ENCODE data around the gene VPS39. TPM values are rescaled to one million over a fixed set of nuclear protein-coding genes. Genes with fewer than 3 reads are reported as not detected.

The VPS39 gene
- total RNA-seq, 1 donor, result 69.1 TPM

DNA sequence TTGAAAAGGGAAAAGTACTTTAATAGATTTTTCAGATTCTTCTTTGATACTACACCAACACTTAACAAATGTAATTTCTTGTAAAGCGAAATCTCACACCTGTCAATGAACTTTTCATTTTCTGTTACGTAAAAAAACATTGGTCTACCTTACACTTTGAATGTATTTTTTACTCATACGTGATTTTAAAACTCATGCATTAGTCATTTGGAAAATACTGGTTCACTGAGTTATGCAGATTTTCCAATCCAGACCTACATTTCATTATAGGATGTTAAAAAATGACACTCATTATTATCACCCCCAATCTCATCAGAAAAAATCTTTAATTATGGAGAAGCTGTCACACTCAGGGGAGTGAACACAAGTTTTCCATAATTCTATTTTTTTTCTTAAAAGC is 14.7 kb downstream of the VPS39 start:
- Histone ChIP-seq H3K4me3 (ENCODE audit: insufficient read depth, low read length) (no peak overlapping the region), H4K20me1 (ENCODE audit: insufficient read depth, low read length) (peaks cover 5% of the 10 kb centered on the region), H3K79me2 (ENCODE audit: insufficient read depth, low read length) (peaks cover 24% of the 10 kb centered on the region), H3K4me1 (ENCODE audit: insufficient read depth, low read length) (peaks cover 5% of the 10 kb centered on the region), H2AFZ (ENCODE audit: low read length) (no peak overlapping the region), H3K4me2 (ENCODE audit: insufficient read depth, low read length) (no peak overlapping the region), H3K36me3 (ENCODE audit: insufficient read depth, low read length) (peaks cover 41% of the 10 kb centered on the region), H3K27me3 (ENCODE audit: insufficient read depth, low read length) (no peaks in the 10 kb centered on the region), H3K9me3 (ENCODE audit: low read depth, low read length) (no peaks in the 10 kb centered on the region), H3K27ac (ENCODE audit: low read depth, low read length) (no peak overlapping the region)
- DNase-seq (ENCODE audit: insufficient read length, low spot score, missing footprints), result no peak
- no peak for TF ChIP-seq CTCF (IDR thresholded peaks at IDR 0.05; ENCODE audit: extremely low read depth, low read depth, low read length)

DNA sequence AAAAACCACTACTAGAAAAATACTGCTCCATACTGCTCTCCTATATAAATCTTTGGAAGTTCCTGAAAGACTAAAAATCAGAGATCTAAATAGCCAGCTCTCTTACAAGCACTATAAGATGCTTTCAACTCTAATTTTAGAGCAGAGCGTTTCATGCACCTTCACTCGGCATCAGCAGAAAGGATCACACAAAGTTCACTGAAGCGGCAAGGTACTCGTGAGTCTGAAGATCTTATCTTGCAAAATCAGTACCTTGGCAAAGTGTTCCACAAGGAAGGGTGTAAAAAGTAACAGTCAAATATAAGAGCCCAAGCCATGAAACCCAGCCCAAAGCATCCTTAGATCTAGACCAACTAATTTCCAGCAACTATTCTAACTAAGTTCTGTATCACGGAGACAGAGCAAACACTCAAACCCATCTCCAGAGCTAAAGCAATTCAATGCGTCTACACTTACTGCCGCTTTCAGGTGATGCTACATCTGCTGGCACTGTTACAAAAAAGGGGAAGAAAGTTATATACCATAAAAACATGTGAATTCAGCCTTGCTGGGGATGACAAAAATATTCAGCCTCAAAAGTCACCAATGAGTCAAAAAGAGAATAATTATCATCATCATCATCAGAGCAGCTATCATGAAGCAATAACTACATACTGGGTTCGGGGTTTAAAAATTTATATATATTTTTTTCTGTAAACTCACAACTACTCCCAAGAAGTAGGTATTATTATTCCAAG is 16.3 kb downstream of the VPS39 start:
- H4K20me1 ChIP-seq (ENCODE audit: insufficient read depth, low read length), result peaks cover 5% of the 10 kb centered on the region
- H3K4me3 ChIP-seq (ENCODE audit: insufficient read depth, low read length), result no peak overlapping the region
- peaks cover 21% of the 10 kb centered on the region for H3K79me2 ChIP-seq (ENCODE audit: insufficient read depth, low read length)
- H3K36me3 ChIP-seq (ENCODE audit: insufficient read depth, low read length), result peaks cover 46% of the 10 kb centered on the region
- no peak for TF ChIP-seq CTCF (IDR thresholded peaks at IDR 0.05; ENCODE audit: extremely low read depth, low read depth, low read length)
- H3K27ac ChIP-seq (ENCODE audit: low read depth, low read length), result no peak overlapping the region
- no peaks in the 10 kb centered on the region for H3K9me3 ChIP-seq (ENCODE audit: low read depth, low read length)
- H3K4me2 ChIP-seq (ENCODE audit: insufficient read depth, low read length), result no peak overlapping the region
- H3K4me1 ChIP-seq (ENCODE audit: insufficient read depth, low read length), result peaks cover 3% of the 10 kb centered on the region
- no peak overlapping the region for H2AFZ ChIP-seq (ENCODE audit: low read length)
- DNase-seq (ENCODE audit: insufficient read length, low spot score, missing footprints), result no peak
- no peaks in the 10 kb centered on the region for H3K27me3 ChIP-seq (ENCODE audit: insufficient read depth, low read length)

DNA sequence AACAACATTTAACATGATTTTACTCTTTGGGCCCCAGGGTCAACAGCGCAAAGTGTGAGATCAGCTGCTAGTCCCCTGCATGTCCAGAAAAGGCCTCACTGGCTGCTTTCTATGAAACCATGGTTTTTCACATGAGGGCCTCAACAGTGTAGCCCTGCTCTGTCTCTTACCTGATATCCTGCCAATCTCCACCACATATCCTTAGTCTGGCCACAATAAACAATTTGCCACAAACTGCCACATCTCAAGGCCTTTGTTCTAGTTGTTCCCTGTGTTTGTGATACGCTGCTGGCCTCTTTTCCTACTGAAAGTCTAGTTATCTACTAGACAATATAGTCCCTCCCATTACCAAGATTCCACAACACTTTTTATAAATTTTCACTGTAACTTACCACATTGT is 17.7 kb downstream of the VPS39 start:
- Histone ChIP-seq H3K4me2 (ENCODE audit: insufficient read depth, low read length) (no peak overlapping the region), H3K9me3 (ENCODE audit: low read depth, low read length) (no peaks in the 10 kb centered on the region), H2AFZ (ENCODE audit: low read length) (no peak overlapping the region), H4K20me1 (ENCODE audit: insufficient read depth, low read length) (peaks cover 5% of the 10 kb centered on the region), H3K79me2 (ENCODE audit: insufficient read depth, low read length) (peaks cover 21% of the 10 kb centered on the region), H3K4me3 (ENCODE audit: insufficient read depth, low read length) (no peak overlapping the region), H3K4me1 (ENCODE audit: insufficient read depth, low read length) (peaks cover 3% of the 10 kb centered on the region), H3K27me3 (ENCODE audit: insufficient read depth, low read length) (no peaks in the 10 kb centered on the region), H3K27ac (ENCODE audit: low read depth, low read length) (no peak overlapping the region), H3K36me3 (ENCODE audit: insufficient read depth, low read length) (peaks cover 60% of the 10 kb centered on the region)
- DNase-seq (ENCODE audit: insufficient read length, low spot score, missing footprints), result no peak
- no peak for TF ChIP-seq CTCF (IDR thresholded peaks at IDR 0.05; ENCODE audit: extremely low read depth, low read depth, low read length)

DNA sequence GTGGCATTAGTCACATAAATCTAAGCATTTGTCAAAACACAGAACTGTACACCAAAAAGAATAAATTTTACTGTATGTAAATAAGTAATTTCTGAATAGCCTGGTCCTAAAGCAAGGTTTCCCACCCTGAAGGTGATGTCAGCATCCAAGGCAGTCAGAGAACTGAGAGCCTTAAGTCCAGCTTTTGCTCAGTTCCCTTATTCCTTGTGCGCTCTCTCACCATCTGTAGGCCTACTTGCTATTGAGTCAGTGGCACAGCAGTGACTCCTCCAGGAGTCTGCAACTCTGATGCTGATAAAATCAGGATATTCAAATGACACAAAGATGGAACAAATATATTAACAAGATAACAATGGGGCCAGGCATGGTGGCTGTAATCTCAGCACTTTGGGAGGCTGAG is 22.3 kb downstream of the VPS39 start:
- Histone ChIP-seq H3K4me1 (ENCODE audit: insufficient read depth, low read length) (no peaks in the 10 kb centered on the region), H4K20me1 (ENCODE audit: insufficient read depth, low read length) (no peaks in the 10 kb centered on the region), H3K27ac (ENCODE audit: low read depth, low read length) (no peak overlapping the region), H3K79me2 (ENCODE audit: insufficient read depth, low read length) (no peaks in the 10 kb centered on the region), H3K4me3 (ENCODE audit: insufficient read depth, low read length) (no peak overlapping the region), H3K27me3 (ENCODE audit: insufficient read depth, low read length) (no peaks in the 10 kb centered on the region), H3K9me3 (ENCODE audit: low read depth, low read length) (no peaks in the 10 kb centered on the region), H2AFZ (ENCODE audit: low read length) (no peak overlapping the region), H3K4me2 (ENCODE audit: insufficient read depth, low read length) (no peak overlapping the region), H3K36me3 (ENCODE audit: insufficient read depth, low read length) (peaks cover 74% of the 10 kb centered on the region)
- DNase-seq (ENCODE audit: insufficient read length, low spot score, missing footprints), result no peak
- TF ChIP-seq CTCF (IDR thresholded peaks at IDR 0.05; ENCODE audit: extremely low read depth, low read depth, low read length), result no peak

Measured in osteoblast (primary cell).